Islet precursor cell (in vitro differentiated cells): ENCODE measurements around the gene GREM1.

Experiments used
- DNase-seq: peaks from one replicate; pipeline ENCODE4 v3.0.0-alpha.2; 2018

The GREM1 gene

DNA sequence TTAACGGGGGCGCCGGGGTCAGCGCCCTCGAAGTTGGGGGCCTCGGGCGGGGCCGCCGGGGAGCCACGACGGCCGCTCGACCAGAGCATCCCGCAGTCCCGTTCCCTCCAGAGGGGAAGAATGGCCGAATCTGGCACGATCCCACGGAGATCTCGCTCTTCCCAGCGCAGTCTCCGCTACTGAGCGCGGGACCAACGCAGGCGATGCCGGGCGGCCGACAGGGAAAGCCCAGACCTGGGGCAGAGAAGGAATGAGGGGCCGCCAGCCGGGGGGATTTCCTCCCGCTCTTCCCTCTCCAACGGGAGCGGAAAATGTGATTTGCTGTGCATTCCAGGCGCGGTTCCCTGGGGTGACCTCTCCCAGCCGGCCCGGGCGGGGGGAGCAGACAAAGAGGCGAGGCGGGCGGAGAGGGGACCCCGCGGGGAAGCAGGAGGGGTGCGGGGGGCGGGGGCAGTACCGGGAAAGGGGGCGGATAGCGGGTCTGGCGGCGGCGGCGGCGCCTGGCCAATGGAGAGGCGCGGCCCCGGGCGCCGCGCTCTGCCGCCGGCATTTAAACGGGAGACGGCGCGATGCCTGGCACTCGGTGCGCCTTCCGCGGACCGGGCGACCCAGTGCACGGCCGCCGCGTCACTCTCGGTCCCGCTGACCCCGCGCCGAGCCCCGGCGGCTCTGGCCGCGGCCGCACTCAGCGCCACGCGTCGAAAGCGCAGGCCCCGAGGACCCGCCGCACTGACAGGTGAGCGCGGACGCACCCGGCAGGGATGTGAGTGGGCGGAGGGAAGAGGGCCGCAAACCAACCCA lies at the start of gene GREM1:
Gene GREM1, plus strand, starts transcription at position 579 of the 801 bp plus-strand sequence. CDS start 12,687 bp downstream, outside the sequence.
- peak; percentile 63 for DNase-seq

GRCh38 chr15:32668942-32669341 lies 48.9 kb upstream of the GREM1 start:
- peak; percentile 57 for DNase-seq

GRCh38 chr15:32669896-32670611 lies 47.8 kb upstream of the GREM1 start:
- peak; percentile 88 for DNase-seq

GRCh38 chr15:32670623-32671022 lies 47.2 kb upstream of the GREM1 start:
- peak; percentile 21 for DNase-seq

DNA sequence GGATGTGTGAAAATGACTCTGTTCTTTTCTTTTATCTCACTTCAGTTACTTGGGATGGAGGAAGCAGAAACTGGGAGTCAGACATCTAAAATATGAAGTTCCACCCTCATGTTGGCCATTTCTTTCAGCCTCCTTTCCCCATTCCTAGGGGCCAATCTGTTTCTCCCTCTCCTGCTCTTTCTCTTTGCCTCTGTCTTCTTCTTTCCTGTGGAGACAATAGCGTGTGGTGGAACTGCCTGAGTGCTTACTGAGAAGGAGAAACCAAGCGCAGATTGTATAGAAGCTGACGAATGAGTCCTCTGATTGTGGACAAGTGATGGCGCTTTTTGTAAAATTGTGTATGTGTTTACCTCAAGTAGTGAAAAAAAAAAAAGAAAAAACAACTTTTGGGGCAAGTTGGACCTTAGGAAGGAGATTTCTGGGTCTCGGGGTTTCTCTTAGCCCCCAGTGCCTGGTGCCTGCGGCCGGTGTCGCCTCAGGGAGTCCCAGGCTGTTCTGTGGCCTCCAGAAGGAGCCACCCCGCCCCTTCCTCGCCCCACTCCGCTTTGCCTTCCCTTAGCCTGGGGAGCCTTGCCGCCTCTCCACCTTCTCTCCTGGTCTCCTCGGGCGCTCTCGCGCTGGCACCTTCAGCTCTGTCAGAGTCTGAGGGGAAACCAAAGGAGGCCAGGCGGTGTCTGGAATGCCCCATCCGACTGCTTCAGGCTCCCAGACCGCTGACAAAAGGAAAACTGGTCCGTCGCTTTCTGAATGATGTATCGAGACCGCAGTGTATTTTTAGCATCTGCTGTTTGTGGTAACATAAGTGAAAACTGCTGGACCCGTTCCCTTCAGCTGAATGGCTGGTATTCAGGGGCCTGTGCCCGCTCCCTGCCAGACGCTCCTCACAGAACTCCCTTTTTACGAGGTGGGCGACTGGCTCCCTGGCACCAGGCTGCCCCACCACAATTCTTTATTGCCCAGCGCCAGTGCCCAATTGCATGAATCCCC lies 46.2 kb upstream of the GREM1 start:
- peak; percentile 51 for DNase-seq

GRCh38 chr15:32674681-32675080 lies 43.1 kb upstream of the GREM1 start:
- peak; percentile 32 for DNase-seq

DNA sequence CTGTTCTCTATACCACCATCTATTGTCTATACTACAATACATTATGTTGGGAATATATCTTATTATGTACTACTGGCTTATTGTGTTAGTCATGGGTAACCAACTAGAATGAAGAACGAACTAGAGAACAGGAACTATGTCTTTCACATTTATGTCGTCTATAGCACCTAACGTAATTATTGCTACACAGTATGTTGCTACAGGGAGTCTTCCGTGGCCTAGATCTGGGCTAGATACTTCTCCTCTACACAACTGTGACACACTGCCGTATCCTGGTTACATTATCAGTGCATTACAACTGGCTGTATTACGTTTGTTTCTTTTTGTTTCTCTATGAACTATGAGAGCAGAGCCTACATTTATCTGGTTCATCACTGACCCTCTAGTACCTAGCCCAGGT lies 42.3 kb upstream of the GREM1 start:
- DNase-seq, result no peak

- peak; percentile 12 for DNase-seq
Measured at GRCh38 chr15:32676169-32676568, 41.6 kb upstream of the GREM1 start.

DNA sequence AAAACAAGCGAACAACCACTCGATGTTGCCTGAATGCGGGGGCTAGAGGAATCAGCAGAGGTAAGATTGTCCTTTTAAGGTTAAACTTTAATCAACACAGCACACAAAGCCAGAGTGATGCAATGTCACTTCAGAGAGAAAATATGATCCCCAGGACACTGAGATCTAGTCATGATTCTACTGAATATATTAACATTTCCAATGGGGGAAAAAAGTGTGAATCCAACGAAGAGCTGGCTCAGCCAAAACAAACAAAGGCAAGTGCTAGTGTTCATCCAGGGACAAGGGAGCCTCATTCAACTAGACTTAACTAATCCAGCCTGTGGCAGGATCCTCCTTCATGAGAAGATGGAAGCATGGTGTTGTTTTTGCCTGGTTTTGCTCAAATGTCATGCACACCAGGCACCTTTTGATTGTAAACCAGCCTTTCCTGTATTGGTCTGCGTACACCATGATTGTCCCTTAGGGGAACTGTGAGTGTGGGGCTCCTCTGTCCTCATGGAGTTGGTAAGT lies 40.5 kb upstream of the GREM1 start:
- peak; percentile 52 for DNase-seq

GRCh38 chr15:32679298-32679690 lies 38.5 kb upstream of the GREM1 start:
- peak; percentile 49 for DNase-seq

- DNase-seq, result no peak
Measured at GRCh38 chr15:32682569-32682968, 35.2 kb upstream of the GREM1 start.

GRCh38 chr15:32682977-32683630 lies 34.7 kb upstream of the GREM1 start:
- DNase-seq, result no peak

GRCh38 chr15:32683906-32684584 lies 33.8 kb upstream of the GREM1 start:
- DNase-seq, result no peak

DNA sequence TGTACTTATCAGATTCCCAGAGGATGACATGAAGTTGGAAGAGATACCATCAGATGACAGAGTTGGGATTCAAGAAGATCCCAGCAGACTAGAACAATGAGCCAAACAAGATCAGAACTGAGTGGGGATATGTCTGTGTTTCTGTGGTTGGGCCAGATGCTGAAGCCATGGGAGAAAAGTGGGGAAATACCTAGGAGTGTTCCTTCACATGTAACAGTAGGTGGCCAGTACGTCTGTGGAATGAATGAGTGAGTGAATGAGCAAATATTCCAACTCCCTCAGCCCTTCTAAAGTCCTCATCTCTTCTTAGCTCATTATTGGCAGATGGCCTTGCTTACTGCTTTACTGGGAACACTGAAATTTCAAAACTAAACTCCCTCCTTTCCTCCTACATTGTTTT lies 32.2 kb upstream of the GREM1 start:
- DNase-seq, result no peak

DNA sequence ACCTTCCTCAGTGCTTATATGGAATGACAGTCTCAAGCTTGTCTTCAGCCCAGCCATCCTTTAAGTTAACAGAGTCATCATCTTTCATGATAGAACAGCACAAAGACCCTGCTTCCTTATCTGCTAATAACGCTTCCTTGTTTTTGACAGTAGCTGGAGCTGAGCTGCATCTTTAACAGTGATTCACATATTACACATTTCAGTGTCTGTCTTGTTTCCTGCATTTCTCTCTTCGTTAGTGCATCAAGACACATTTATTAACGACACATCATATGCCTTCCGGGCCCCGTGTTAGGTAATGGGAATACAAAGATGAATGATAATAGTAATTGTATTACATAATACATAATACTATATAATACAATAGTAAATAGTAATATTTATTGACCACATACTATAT lies 30.2 kb upstream of the GREM1 start:
- DNase-seq, result no peak

- DNase-seq, result no peak
Measured at GRCh38 chr15:32688151-32688639, 29.6 kb upstream of the GREM1 start.

DNA sequence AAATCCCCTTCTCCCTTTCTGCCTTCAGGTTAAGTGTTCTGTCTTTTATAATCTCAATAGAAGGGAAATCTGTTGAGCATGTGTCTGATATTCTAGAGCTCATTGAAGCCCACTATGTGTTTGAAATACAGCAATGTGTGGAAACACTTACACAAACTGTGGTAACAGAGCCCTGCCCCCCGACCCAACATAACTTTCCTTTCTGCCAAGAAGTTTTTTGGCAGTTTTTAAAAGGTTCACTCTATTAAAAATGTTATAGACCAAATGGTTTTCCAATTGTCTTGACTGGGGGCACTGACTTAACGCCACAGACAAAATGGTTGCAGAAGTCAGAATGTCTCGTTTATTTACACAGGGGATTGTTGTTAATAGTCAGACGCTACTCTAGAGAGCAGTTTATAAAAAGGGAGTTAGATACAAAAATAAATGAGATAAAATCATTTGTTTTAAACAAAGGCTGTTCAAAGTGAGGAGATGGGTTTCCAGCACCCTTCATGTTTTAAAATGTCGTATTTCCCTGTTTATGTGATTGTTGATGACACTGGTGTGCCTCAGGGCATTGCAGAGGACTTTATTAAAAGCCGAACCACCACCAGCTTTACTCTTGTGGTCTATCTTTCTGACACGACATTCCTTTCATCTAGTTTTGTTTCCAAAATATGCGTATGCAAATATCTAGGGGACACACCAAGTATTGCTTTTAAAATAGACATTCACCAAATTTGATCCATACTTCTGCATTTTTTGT lies 26.7 kb upstream of the GREM1 start:
- DNase-seq, result no peak

DNA sequence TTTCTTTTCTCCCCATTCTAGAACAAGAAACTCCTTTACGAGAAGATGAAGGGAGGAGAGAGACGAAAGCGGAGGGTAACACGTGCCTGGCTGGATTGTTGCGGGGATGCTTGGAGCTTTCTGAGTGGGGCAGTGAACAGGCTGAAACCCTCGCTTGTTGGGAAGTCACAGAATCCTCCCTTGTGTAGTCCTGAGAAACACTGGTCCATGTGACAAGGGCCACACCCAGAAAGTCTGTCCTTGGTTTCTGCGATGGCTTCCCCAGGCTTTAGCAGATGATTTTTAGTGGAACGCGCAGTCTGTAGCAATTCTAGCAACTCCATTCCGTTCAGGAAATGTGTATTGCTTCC lies 26.1 kb upstream of the GREM1 start:
- DNase-seq, result no peak

DNA sequence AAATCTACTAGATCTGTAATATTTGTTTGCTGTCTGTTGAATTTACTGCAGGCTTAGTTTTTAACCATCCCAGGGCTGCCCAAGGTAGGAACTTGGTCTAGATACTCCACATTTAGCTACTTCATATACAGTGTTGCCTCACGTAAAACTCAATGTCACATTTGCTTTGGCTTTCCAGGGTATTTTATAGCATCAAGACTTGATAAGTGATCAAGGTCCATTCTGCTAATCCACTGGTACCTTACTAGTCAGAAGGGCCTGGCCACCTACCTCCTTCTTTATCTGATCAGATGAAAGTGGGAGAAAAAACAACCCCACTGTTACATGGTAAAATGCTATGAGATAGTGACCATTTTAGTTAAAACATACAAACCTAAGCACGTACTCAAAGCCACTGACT lies 25.5 kb upstream of the GREM1 start:
- DNase-seq, result no peak

- no peak for DNase-seq
Measured at GRCh38 chr15:32694222-32694983, 23.4 kb upstream of the GREM1 start.
